Hindlimb muscle (tissue), 1 donor: Measurements from ENCODE around the gene C2CD5. TPM values are rescaled to one million over a fixed set of nuclear protein-coding genes. Genes with fewer than 3 reads are reported as not detected.

Source experiments
- DNase-seq: peaks from one replicate; pipeline ENCODE4 v3.0.0-alpha.2; 2013
- polyA plus RNA-seq: library from polyadenylated mRNA; unstranded; fragments of 120-200 nt; gene quantifications from one replicate; pipeline ENCODE4 v1.2.1, GENCODE V29; 2013; ENCODE audit not compliant: insufficient read length

C2CD5 gene
- polyA plus RNA-seq, 1 donor = 34.8 TPM

DNA sequence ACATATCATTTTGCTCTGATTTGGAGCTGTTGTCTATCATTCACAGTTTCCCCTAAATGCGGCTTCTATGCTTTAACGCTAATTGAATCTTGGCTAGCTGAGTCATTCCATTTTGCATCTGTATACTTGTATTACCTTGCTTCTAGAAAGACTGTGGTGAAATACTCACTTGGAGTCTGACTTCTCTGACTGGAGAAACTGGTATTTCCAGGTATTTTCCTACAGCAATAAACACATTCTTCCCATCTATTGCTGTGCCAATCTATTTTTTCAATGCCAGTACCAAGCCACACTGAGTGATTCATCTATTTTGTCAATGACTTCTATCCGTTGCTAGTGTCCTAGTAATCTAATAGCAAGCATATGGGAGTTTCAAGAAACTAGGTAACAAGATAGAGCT, 133.9 kb downstream of the C2CD5 start:
- no peak for DNase-seq

- DNase-seq = no peak
Observed at GRCh38 chr12:22409377-22410164, 134.8 kb downstream of the C2CD5 start.

DNA sequence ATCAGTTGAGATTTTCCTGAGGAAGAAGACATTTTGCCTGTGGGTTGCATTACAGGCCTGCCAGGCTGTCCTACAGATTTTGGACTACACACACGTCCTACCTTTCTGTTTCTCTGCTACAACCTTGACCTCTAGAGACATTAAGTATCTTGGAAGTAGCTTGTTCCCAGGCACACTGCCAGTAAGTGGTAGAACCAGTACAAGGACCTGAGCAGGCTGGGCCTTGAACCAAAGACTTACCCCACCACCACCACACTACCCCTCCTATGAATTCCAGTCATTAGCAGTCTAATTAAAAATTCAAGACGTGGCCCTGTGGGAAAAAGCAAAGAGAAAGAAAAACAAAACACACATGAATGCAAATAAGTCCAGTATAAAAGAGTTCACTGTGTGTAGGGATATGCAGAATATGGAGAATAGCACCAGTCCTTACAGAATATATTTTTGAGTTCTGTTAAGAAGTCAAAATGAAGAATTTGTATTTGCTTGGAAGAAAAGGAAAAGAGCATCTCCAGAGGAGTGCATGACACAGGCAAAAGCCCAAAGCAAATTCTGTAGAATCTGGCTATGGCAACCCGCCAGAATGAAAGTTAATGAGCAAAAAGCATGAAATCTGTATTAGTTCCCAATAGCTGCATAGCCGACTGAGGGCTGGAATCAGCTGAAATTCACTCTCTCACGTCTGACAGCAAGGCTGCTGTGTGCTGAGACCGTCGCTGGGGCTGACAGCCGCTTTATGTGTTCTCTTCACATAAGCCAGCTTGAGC, 135.5 kb downstream of the C2CD5 start:
- DNase-seq = peak; percentile 28

GRCh38 chr12:22407397-22407796, 136.9 kb downstream of the C2CD5 start:
- DNase-seq = no peak

DNA sequence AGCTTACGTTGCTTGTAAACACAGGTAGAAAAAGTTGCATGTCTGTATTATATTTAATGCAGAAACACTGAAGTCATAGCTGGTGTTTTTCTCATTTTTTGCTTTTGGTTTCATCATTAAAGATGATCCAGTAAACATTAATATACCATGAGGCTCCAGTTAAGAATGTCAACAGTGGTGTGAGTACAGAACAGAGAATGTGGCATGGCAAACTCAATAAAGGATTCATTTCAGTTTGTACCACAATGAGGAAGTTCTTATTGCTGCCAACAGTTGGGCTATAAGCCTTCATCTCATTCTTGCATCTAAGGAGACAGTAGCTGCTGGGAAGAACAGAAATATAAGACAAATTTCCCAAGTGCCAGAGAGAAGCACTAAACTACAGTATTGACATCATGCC, 137.7 kb downstream of the C2CD5 start:
- no peak for DNase-seq

DNA sequence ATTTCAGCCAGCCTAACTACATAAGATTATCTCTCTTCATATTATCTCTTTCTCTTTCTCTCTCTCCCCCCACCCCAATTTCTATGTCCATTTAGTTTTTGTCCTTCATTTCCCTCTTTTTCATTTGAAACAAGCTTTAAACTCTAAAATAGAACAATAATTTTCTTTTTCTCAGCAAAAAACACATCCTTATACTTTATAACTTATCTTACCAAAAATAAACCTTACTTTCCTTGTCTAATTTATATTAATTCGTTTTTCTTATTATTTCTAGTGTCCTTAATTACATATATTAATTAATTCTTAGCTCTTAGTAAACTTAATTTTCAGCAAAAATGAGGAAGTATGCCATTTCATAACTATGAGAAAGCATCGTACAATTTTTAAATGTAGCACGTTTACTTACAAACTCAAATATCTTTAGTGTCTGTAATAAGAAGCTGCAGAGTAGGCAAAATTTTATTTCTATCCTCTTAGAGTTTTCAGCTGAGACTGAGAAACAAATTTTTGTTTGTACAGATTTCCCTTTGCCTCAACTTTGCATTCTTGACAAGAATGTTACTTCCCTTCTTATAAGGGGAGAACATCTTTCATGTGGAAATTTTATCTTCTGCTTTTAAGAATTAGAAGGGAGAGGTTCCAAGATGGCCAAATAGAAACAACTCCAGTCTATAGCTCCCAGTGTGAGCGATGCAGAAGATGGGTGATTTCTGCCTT, 144.7 kb downstream of the C2CD5 start:
- DNase-seq = no peak

Other genes starting within 250 kb of the C2CD5 start
- gene ST8SIA1, start 209.8 kb downstream of the C2CD5 start, polyA plus RNA-seq = 11.6 TPM
- 21.5 TPM for gene ETNK1, start 80.6 kb upstream of the C2CD5 start, polyA plus RNA-seq